Endothelial cell of umbilical vein (primary cell): ENCODE measurements around the gene DGKI. TPM values are rescaled to one million over a fixed set of nuclear protein-coding genes. Genes with fewer than 3 reads are reported as not detected.

Source experiments
- BruUV-seq: library from RNA; stranded (reverse); fragments of 400-500 nt; replicated peaks from 2 replicates; lab custom pipeline; 2021; lab: Mats Ljungman, UMichigan
- CTCF ChIA-PET: fragments of 300-600, 350-600 bp; sonication (Branson Sonifier 250); formaldehyde crosslinking; loops from one replicate; lab custom pipeline; 2021; ENCODE audit warnings: antibody characterized with exemption, inconsistent platforms; lab: Charles Lee
- POLR2A ChIA-PET: fragments of 300-600, 350-600 bp; sonication (Branson Sonifier 250); formaldehyde crosslinking; loops from one replicate; lab custom pipeline; 2021; ENCODE audit warnings: antibody characterized with exemption, inconsistent platforms; lab: Charles Lee
- DNase-seq: peaks from one replicate; pipeline ENCODE4 v3.0.0-alpha.2; 2011; ENCODE audit warnings: low read depth, low spot score
- FAIRE-seq: peaks from 2 replicates; lab custom pipeline; 2011; peaks lifted over from hg19 to GRCh38; lab: Jason Lieb, UNC
- H2AFZ ChIP-seq: 2 replicates; pipeline ENCODE4 v1.6.0; 2012; ENCODE audit warnings: low read depth, low read length, control low read depth, inconsistent platforms
- H3K27ac ChIP-seq: 2 replicates; pipeline ENCODE4 v1.5.1; 2011; ENCODE audit warnings: low read depth, mild to moderate bottlenecking, control low read depth, low read length, moderate library complexity; ENCODE audit not compliant: insufficient read depth
- H3K27me3 ChIP-seq, 2 experiments: 2 replicates each; pipeline versions ENCODE4 v1.6.0 to v1.6.1; 2011; ENCODE audit warnings: low read length in 2 of 2, mixed read lengths in 1 of 2; ENCODE audit not compliant: control insufficient read depth in 2 of 2, insufficient read depth in 2 of 2
- H3K36me3 ChIP-seq, 2 experiments: 2 replicates in 1 of 2; 3 replicates in 1 of 2; pipeline ENCODE4 v1.5.1; 2011; ENCODE audit warnings: low read length in 2 of 2, mild to moderate bottlenecking in 1 of 2, moderate library complexity in 1 of 2; ENCODE audit not compliant: control insufficient read depth in 2 of 2, insufficient read depth in 2 of 2; ENCODE audit errors: extremely low read depth in 1 of 2
- H3K4me1 ChIP-seq: 3 replicates; pipeline ENCODE4 v1.5.1; 2011; ENCODE audit warnings: mild to moderate bottlenecking, low read length; ENCODE audit not compliant: control insufficient read depth, insufficient read depth; ENCODE audit errors: extremely low read depth
- H3K4me2 ChIP-seq: 2 replicates; pipeline ENCODE4 v1.6.1; 2011; ENCODE audit warnings: low read length, control low read depth, mixed read lengths; ENCODE audit not compliant: insufficient read depth
- H3K4me3 ChIP-seq, 3 experiments: fragments of 200-600 bp in 1 of 3; sonication (generic), shearing (Covaris generic) in 1 of 3; replicated peaks in 1 of 3; 2 replicates each; pipeline ENCODE4 v1.5.1; 2011 to 2016; ENCODE audit warnings: control low read depth in 3 of 3, low read length in 3 of 3, mild to moderate bottlenecking in 2 of 3, inconsistent platforms in 1 of 3, low read depth in 1 of 3, moderate library complexity in 1 of 3; ENCODE audit not compliant: insufficient read depth in 1 of 3
- H3K79me2 ChIP-seq: 2 replicates; pipeline ENCODE4 v1.6.0; 2012; ENCODE audit warnings: low read length, inconsistent platforms; ENCODE audit not compliant: control insufficient read depth, insufficient read depth
- H3K9ac ChIP-seq: replicated peaks from 2 replicates; pipeline ENCODE3; 2011; ENCODE audit warnings: low read length, control low read depth; ENCODE audit not compliant: insufficient read depth; ENCODE audit errors: extremely low read depth
- H3K9me1 ChIP-seq: replicated peaks from 3 replicates; pipeline ENCODE4 v1.6.0; 2011; ENCODE audit warnings: mild to moderate bottlenecking, low read length; ENCODE audit not compliant: control insufficient read depth, insufficient read depth; ENCODE audit errors: extremely low read depth
- H3K9me3 ChIP-seq: replicated peaks from 2 replicates; pipeline ENCODE4 v1.5.1; 2012; ENCODE audit warnings: low read length, inconsistent platforms; ENCODE audit not compliant: control insufficient read depth, insufficient read depth
- H4K20me1 ChIP-seq: replicated peaks from 2 replicates; pipeline ENCODE3; 2011; ENCODE audit warnings: mild to moderate bottlenecking, low read length; ENCODE audit not compliant: control insufficient read depth, insufficient read depth; ENCODE audit errors: extremely low read depth
- CTCF ChIP-seq, 2 donors: IDR thresholded peaks; 1 replicate in 1 of 2; 2 replicates in 1 of 2; pipeline ENCODE4 v1.5.1; 2011; ENCODE audit warnings: low read length in 2 of 2, mild to moderate bottlenecking in 2 of 2, moderate library complexity in 2 of 2, control low read depth in 1 of 2, inconsistent platforms in 1 of 2, low read depth in 1 of 2; ENCODE audit not compliant: insufficient read depth in 1 of 2; ENCODE audit errors: extremely low read depth in 1 of 2
- EZH2 ChIP-seq: IDR thresholded peaks from 2 replicates; pipeline ENCODE4 v1.6.1; 2012; ENCODE audit warnings: borderline replicate concordance, low read depth, mild to moderate bottlenecking, moderate library complexity, low read length, inconsistent platforms; ENCODE audit not compliant: severe bottlenecking
- FOS ChIP-seq: IDR thresholded peaks from 2 replicates; pipeline ENCODE4 v1.6.1; 2011; ENCODE audit warnings: mild to moderate bottlenecking, low read length, moderate library complexity, borderline replicate concordance; ENCODE audit not compliant: insufficient read depth
- GATA2 ChIP-seq: IDR thresholded peaks from 2 replicates; pipeline ENCODE4 v1.7.0; 2011; ENCODE audit warnings: low read depth, mild to moderate bottlenecking, moderate library complexity, mixed read lengths, low read length; ENCODE audit not compliant: insufficient read length, insufficient read depth
- JUN ChIP-seq: IDR thresholded peaks from 2 replicates; pipeline ENCODE4 v1.6.1; 2011; ENCODE audit warnings: borderline replicate concordance, low read depth; ENCODE audit not compliant: insufficient read length, insufficient read depth
- MAX ChIP-seq: IDR thresholded peaks from 2 replicates; pipeline ENCODE4 v1.6.1; 2011; ENCODE audit not compliant: insufficient read depth, insufficient read length
- MYC ChIP-seq: IDR thresholded peaks from one replicate; pipeline ENCODE4 v1.6.1; 2011; ENCODE audit warnings: mild to moderate bottlenecking, low read depth, low read length
- POLR2A ChIP-seq: IDR thresholded peaks from 2 replicates; pipeline ENCODE4 v1.6.1; 2012; ENCODE audit warnings: low read depth, mild to moderate bottlenecking, control low read depth, low read length
- POLR2AphosphoS5 ChIP-seq: IDR thresholded peaks from 2 replicates; pipeline ENCODE4 v1.6.1; 2012; ENCODE audit warnings: low read depth, mild to moderate bottlenecking, control low read depth, low read length, moderate library complexity; ENCODE audit not compliant: insufficient read depth
- dilution Hi-C: fragments of 300-500 bp; cut with MboI; formaldehyde crosslinking; loops from one replicate; pipeline ENCODE4 v1.15.0; 2019; ENCODE audit warnings: low sequenced_read_pairs; ENCODE audit not compliant: extremely low pct_ligation_motif_present
- intact Hi-C: fragments of 100-400 bp; cut with micrococcal nuclease; formaldehyde crosslinking; loops from one replicate; pipeline ENCODE4 v1.10.0; 2022
- polyA plus RNA-seq, 4 experiments: library from polyadenylated mRNA; depleted of rRNA in 3 of 4; stranded (reverse) in 3 of 4; unstranded in 1 of 4; fragments of >200 nt; gene quantifications; 2 replicates each; pipeline versions ENCODE4 v1.2.1 to v1.2.3, GENCODE V29; 2011 to 2012; ENCODE audit warnings: missing spikeins in 1 of 4
- total RNA-seq: library from RNA; stranded (reverse); gene quantifications from 2 replicates; pipeline ENCODE4 v1.2.3, GENCODE V29; 2021

Gene DGKI
- total and polyA plus RNA-seq, 2 donors (not counting 3 experiments of a cell fraction or from before 2014, with no cell fraction given) = 0.11 to 0.51 TPM

- ChIA-PET CTCF (no interaction called here), POLR2A (no interaction called here)
- H4K20me1 ChIP-seq = no peaks in the 10 kb centered on the region
- intact Hi-C loops = no loop called here
- no peaks in the 10 kb centered on the region for H3K27me3 ChIP-seq
- no TSS peak for BruUV-seq
- TF ChIP-seq CTCF (IDR thresholded peaks at IDR 0.05; ENCODE audit: extremely low read depth in 1 of 2, insufficient read depth in 1 of 2, low read depth in 1 of 2, low read length in 2 of 2) (no peak), FOS (no peak), JUN (no peak), MYC (no peak), GATA2 (no peak), EZH2 (no peak), POLR2AphosphoS5 (no peak), MAX (no peak), POLR2A (no peak)
- H3K36me3 ChIP-seq = no peaks in the 10 kb centered on the region
- no peaks in the 10 kb centered on the region for H3K79me2 ChIP-seq
- no peak overlapping the region for H2AFZ ChIP-seq
- no peak for FAIRE-seq
- H3K4me2 ChIP-seq = no peak overlapping the region
- no peak overlapping the region for H3K9ac ChIP-seq
- dilution Hi-C loops = no loop called here
- no peaks in the 10 kb centered on the region for H3K9me1 ChIP-seq
- H3K27ac ChIP-seq = no peak overlapping the region
- DNase-seq = no peak
- peaks cover 15% of the 10 kb centered on the region for H3K4me1 ChIP-seq
- no peak overlapping the region for H3K4me3 ChIP-seq
- H3K9me3 ChIP-seq = no peaks in the 10 kb centered on the region
These were observed 339.7 kb downstream of the DGKI start for GRCh38 chr7:137507096-137507495.
